Stimulated activated CD8-positive, alpha-beta memory T cell treated with anti-CD3 and anti-CD28 coated beads, Interleukin-15, amount 100 ng/mL, for 24 hours (primary cell): ENCODE measurements around the gene PIP5K1B.

Experiments
- DNase-seq: peaks from one replicate; pipeline ENCODE4 v3.0.0-alpha.2; 2020; ENCODE audit warnings: low read depth

The PIP5K1B gene

GRCh38 chr9:68775003-68775730, 70.1 kb downstream of the PIP5K1B start:
- DNase-seq, result no peak

DNA sequence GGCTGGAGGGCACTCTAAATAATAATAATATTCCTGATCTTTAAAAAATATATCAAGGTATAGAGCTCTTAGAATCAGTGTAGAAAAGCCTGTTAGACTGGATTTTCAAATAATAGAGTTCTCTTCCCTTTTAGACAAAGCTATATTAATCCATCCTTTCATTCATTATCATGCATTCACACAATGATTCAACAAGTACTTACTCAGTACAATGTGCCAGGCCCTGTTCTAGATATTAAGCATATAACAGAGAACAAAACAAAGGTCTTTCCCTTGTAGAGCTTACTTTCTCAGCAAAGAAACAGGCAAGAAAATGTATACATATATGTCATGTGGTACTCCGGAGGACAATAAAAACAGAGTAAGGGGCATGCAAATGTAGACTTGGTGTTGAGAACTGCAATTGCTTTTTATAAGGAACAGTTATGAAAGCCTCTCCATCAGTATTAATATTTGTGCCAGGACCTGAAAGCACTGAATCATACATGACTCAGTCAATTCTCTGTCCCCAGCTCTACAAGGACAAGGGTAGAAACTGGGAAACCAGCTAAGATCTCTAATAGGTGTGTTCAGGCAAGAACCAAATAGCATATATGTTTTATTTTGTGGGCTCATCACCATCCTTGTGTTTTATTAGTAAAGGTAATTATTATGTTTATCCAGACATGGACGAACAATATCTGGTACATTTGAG, 72.2 kb downstream of the PIP5K1B start:
- DNase-seq, result no peak

DNA sequence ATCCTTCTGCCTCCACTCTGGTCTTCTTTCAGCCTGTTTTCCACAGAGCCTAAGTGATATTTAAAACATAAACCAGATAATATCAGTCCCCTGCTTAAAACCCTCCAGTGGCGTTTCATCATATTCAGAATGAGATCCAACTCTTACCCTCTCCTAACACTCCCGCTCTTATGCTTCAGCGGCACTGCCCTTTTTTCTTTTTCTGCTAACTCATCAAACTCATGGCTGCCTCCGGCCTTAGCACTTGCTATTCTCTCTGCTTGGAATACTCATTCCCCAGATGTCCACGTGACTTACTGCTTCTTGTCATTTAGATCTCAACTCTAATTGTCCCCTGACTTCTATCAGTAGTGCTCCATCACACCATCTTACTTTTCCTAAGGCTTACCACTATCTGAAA, 73.6 kb downstream of the PIP5K1B start:
- no peak for DNase-seq

DNA sequence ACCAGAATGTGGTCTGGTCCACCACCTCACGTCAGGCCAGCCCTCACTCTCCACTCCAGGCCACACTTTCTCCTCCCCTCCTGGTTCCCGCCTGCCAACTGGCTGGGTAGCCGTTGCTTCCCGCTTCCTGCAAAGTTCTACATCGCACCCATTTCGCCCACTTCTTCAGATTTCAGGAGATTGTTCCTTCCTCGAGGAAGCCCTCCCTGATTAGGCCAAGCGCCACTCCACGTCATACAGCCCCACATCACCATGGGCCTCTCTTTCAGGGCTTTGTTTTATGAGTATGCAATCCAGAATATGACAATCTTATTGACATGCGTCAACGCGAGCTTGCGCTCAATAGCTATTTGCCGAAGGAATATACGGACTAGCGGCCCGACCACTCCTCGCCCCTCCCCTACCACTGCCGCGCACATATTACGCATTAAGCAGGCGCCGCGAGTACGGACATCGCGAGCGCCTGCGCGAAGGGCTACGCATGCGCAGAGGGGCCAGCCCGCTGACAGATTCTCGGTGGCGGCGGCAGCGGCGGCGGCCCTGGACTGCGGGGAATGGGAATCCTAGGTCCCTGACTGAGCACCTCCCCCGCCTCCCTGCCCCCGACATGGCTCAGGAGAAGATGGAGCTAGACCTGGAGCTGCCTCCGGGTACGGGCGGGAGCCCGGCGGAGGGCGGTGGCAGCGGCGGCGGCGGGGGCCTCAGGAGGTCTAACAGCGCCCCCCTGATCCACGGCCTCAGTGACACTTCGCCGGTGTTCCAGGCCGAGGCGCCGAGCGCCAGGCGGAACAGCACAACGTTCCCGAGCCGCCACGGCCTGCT, 74.7 kb downstream of the PIP5K1B start:
- DNase-seq, result peak; percentile 93

DNA sequence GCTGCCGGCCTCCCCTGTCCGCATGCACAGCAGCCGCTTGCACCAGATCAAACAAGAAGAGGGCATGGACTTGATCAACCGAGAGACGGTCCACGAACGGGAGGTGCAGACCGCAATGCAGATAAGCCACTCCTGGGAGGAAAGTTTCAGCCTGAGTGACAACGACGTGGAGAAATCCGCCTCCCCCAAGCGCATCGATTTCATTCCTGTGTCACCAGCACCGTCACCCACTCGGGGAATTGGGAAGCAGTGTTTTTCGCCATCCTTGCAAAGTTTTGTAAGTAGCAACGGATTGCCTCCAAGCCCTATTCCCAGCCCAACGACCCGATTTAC, 75.3 kb downstream of the PIP5K1B start:
- no peak for DNase-seq

DNA sequence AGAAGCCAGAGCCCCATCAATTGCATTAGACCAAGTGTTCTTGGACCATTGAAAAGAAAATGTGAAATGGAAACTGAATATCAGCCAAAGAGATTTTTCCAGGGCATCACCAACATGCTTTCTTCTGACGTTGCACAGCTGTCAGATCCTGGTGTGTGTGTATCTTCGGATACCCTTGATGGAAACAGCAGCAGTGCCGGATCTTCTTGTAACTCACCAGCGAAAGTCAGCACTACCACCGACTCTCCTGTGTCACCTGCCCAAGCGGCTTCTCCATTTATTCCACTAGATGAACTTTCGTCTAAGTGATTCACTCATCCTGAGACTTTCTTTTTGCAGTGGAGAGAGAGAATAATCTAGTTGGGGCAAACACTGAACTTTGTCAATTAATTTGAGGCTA, 75.7 kb downstream of the PIP5K1B start:
- DNase-seq, result no peak

GRCh38 chr9:68781928-68782327, 76.9 kb downstream of the PIP5K1B start:
- DNase-seq, result no peak

GRCh38 chr9:68782546-68782945, 77.5 kb downstream of the PIP5K1B start:
- DNase-seq, result no peak

GRCh38 chr9:68785965-68786364, 80.9 kb downstream of the PIP5K1B start:
- DNase-seq, result no peak

- DNase-seq, result no peak
Measured at GRCh38 chr9:68791169-68791568, 86.1 kb downstream of the PIP5K1B start.

- DNase-seq, result no peak
Measured at GRCh38 chr9:68793605-68794343, 88.7 kb downstream of the PIP5K1B start.

DNA sequence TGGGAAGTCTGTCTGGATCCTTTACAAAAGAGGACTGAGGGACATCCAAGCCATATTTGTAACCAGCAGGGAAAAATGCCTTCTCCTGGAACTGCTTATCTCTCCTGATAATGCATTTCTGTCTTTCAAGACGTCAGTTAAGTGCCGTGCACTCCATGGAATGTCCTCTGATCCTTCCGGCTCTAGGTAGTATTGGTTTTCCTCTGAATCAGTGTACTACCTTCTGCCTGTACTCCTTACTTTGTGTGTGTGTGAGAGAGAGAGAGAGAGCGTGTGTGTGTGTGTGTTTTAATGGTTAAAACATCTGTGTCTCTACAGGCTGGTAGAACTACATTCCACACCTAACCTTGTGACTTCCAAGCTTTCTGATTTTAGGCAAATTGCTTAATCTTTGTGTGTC, 89.9 kb downstream of the PIP5K1B start:
- DNase-seq, result no peak

- no peak for DNase-seq
Measured at GRCh38 chr9:68795411-68795810, 90.4 kb downstream of the PIP5K1B start.

- DNase-seq, result no peak
Measured at GRCh38 chr9:68797116-68797515, 92.1 kb downstream of the PIP5K1B start.

DNA sequence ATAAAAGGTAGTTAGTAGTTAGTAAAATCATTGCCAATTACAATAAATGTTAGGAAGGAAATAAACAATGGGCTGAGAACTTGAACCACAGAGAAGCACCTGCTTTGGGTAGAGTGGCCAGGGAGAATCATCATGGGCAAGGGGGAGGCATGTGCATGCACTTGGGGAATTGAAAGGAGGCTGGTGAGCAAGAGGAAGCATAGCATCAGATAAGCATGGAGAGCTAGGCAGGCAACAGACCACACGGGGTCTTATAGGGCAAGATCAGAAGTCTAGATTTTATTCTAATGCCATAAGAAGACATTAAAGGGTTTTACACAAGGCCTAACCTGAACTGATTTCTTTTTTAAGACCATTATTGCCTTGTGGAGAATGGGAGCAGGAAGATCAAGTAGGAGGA, 93.4 kb downstream of the PIP5K1B start:
- DNase-seq, result no peak

DNA sequence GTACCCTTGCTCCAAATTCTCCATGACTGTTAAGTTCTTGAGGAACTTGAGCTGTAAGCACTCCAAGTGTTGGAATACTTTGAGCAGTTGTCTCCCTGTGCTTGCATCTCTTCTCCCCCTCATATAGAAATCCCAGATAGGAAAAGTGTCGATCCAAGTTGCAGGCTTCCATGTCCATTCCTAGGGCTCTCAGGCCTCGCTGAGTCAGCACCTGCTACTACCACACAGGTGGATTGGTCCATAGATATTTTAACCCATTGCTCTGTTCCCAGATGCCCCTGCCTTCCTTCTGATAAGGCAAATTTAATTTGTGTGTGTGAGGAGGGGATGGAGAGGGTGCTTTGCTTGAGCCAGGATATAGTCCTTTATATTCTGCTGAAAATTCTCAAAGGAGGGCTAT, 95.8 kb downstream of the PIP5K1B start:
- no peak for DNase-seq

DNA sequence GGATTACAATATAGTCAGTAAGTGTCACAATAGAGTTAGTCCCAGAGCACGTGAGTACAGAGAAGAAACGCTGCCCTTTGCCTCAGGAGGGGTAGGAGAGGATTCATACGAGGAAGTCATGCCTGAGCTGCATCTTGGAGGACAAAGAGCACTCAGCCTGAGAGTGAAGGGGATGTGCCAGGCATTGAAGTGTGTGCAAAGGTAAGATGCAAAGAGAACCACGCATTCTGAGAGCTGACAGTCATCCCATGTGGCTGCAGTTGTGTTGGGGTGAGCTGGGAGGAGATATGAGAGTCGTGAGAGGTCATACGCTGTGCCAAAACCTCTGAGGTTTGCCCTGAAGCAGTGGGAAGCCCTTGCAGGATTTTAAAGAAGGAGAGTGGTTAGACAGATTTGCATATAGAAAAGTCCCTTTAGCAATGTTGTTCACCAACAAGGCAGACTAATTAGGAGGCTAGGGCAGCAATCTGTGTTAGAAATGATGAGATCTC, 97.5 kb downstream of the PIP5K1B start:
- DNase-seq, result no peak

DNA sequence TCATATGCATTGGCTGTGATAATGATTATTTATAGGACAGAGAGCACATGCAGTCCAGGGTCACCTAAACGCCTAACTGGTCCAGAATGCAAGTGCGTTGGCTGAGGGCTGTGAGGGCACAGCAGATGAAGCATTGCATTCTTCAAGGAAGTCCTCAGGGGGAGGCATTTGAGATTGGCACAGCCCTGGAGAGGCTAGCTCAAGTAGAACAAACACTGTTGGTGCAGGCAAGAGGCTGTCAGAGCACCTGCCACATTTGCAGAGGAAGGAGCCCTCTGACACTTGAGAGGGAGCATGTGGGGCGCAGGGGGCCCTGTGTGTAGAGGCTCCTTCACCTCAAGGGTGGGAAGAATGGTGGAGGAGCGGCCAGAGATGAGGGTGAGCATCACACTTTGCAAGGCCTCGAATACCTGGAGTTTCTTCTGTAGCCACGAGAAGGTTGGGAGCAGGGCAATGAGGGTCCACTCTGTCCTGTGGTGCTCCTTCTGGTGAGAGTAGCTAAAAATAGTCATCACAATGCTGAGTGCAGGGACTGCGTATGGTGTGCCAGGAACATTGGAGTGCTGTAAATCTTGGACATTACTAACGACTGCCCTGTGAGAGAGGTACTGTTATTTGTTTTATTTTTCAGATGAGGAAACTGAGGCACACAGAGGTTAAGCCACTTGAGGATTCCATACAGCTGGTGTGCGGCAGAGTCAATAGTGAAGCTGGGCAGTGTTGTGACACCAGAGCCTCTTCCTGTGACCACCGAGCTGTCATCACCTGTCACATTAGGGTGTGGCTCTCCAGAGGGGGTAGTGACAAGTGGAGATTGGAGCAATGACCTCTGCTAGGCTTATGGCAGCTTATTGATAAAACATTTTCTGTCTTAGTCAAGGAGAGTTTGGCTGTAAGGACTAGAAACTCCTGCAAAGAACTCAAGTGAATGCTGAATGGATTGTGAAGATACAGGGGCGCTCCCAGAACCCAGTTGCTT, 100.2 kb downstream of the PIP5K1B start:
- no peak for DNase-seq

GRCh38 chr9:68805890-68806517, 101.0 kb downstream of the PIP5K1B start:
- no peak for DNase-seq

- no peak for DNase-seq
Measured at GRCh38 chr9:68808338-68808890, 103.4 kb downstream of the PIP5K1B start.
